Measurements from ENCODE around the gene DIP2C.
"Not testable (repeated sequence)": the region's sequence is repeated elsewhere in the genome, so short reads cannot be mapped to it uniquely, and the experiment has no call there.

DIP2C gene

GRCh38 chr10:599767-600166 lies 89.7 kb downstream of the DIP2C start:
- Histone ChIP-seq H4K8ac (ENCODE audit: low read depth, low read length) (no peak overlapping the region), H3K79me2 (ENCODE audit: control insufficient read depth, insufficient read depth, low read length) (peaks cover 3% of the 10 kb centered on the region), H3K79me1 (ENCODE audit: low read length) (peaks cover 8% of the 10 kb centered on the region), H3K56ac (ENCODE audit: low read length) (no peak overlapping the region), H2BK15ac (replicated peaks; ENCODE audit: low read depth) (no peak overlapping the region), H3K4me1 (ENCODE audit: control insufficient read depth, low read depth, low read length) (peaks cover 13% of the 10 kb centered on the region), H3K36me3 (ENCODE audit: control insufficient read depth, insufficient read depth, low read length) (no peaks in the 10 kb centered on the region), H3K27ac (ENCODE audit: low read depth, low read length) (no peak overlapping the region), H3K23ac (ENCODE audit: low read length) (peak overlapping the region; percentile 31), H3K18ac (ENCODE audit: low read length) (no peak overlapping the region), H4K5ac (ENCODE audit: low read length) (no peak overlapping the region), H3K9ac (ENCODE audit: low read length) (no peak overlapping the region), H3K4me3 (ENCODE audit: low read length) (no peak overlapping the region), H2AK5ac (ENCODE audit: low read length) (no peak overlapping the region), H3K27me3 (ENCODE audit: insufficient read depth, low read length, poor library complexity) (no peaks in the 10 kb centered on the region), H3K4me2 (ENCODE audit: low read length) (no peak overlapping the region), H2BK120ac (ENCODE audit: low read depth, low read length) (no peak overlapping the region), H2BK5ac (ENCODE audit: low read length) (no peak overlapping the region), H3K4ac (ENCODE audit: low read depth, low read length) (no peak overlapping the region)
- DNase-seq: no peak
- WGBS (ENCODE audit: extremely low coverage, insufficient coverage, low lambda C conversion rate): no CpG with 5 or more reads among the region's 9 CpGs

GRCh38 chr10:598415-599170 lies 90.9 kb downstream of the DIP2C start:
- H2BK120ac ChIP-seq (ENCODE audit: low read depth, low read length): no peak overlapping the region
- peak; percentile 95 for DNase-seq

GRCh38 chr10:597976-598375 lies 91.5 kb downstream of the DIP2C start:
- no CpG with 5 or more reads among the region's 17 CpGs for WGBS (ENCODE audit: extremely low coverage, insufficient coverage, low lambda C conversion rate)

More at GRCh38 chr10:598415-599170, 90.9 kb downstream of the DIP2C start:
- H3K23ac ChIP-seq (ENCODE audit: low read length): no peak overlapping the region
- no peak overlapping the region for H3K4me2 ChIP-seq (ENCODE audit: low read length)
- no peak overlapping the region for H2AK5ac ChIP-seq (ENCODE audit: low read length)
- H2BK15ac ChIP-seq (replicated peaks; ENCODE audit: low read depth): no peak overlapping the region
- H3K18ac ChIP-seq (ENCODE audit: low read length): no peak overlapping the region
- peak overlapping the region; percentile 29 for H3K27ac ChIP-seq (ENCODE audit: low read depth, low read length)
- peak overlapping the region; percentile 51 for H3K56ac ChIP-seq (ENCODE audit: low read length)
- no CpG with 5 or more reads among the region's 17 CpGs for WGBS (ENCODE audit: extremely low coverage, insufficient coverage, low lambda C conversion rate)
- H3K79me1 ChIP-seq (ENCODE audit: low read length): peaks cover 11% of the 10 kb centered on the region
- H3K36me3 ChIP-seq (ENCODE audit: control insufficient read depth, insufficient read depth, low read length): no peaks in the 10 kb centered on the region
- no peaks in the 10 kb centered on the region for H3K27me3 ChIP-seq (ENCODE audit: insufficient read depth, low read length, poor library complexity)
- H3K4ac ChIP-seq (ENCODE audit: low read depth, low read length): peak overlapping the region; percentile 41
- no peak overlapping the region for H3K9ac ChIP-seq (ENCODE audit: low read length)
- peaks cover 13% of the 10 kb centered on the region for H3K4me1 ChIP-seq (ENCODE audit: control insufficient read depth, low read depth, low read length)
- H3K79me2 ChIP-seq (ENCODE audit: control insufficient read depth, insufficient read depth, low read length): peaks cover 3% of the 10 kb centered on the region
- no peak overlapping the region for H4K8ac ChIP-seq (ENCODE audit: low read depth, low read length)
- H2BK5ac ChIP-seq (ENCODE audit: low read length): no peak overlapping the region
- no peak overlapping the region for H4K5ac ChIP-seq (ENCODE audit: low read length)
- no peak overlapping the region for H3K4me3 ChIP-seq (ENCODE audit: low read length)

GRCh38 chr10:596725-597345 lies 92.6 kb downstream of the DIP2C start:
- Histone ChIP-seq H3K4me3 (ENCODE audit: low read length) (no peak overlapping the region), H4K8ac (ENCODE audit: low read depth, low read length) (no peak overlapping the region), H3K4me2 (ENCODE audit: low read length) (no peak overlapping the region), H3K18ac (ENCODE audit: low read length) (no peak overlapping the region), H3K27me3 (ENCODE audit: insufficient read depth, low read length, poor library complexity) (no peaks in the 10 kb centered on the region), H3K79me2 (ENCODE audit: control insufficient read depth, insufficient read depth, low read length) (peaks cover 3% of the 10 kb centered on the region), H3K79me1 (ENCODE audit: low read length) (peaks cover 6% of the 10 kb centered on the region), H3K4ac (ENCODE audit: low read depth, low read length) (no peak overlapping the region), H3K4me1 (ENCODE audit: control insufficient read depth, low read depth, low read length) (peaks cover 9% of the 10 kb centered on the region), H3K27ac (ENCODE audit: low read depth, low read length) (no peak overlapping the region), H4K5ac (ENCODE audit: low read length) (no peak overlapping the region), H3K36me3 (ENCODE audit: control insufficient read depth, insufficient read depth, low read length) (no peaks in the 10 kb centered on the region), H2BK5ac (ENCODE audit: low read length) (no peak overlapping the region), H2AK5ac (ENCODE audit: low read length) (no peak overlapping the region), H3K23ac (ENCODE audit: low read length) (no peak overlapping the region), H3K56ac (ENCODE audit: low read length) (no peak overlapping the region), H2BK15ac (replicated peaks; ENCODE audit: low read depth) (no peak overlapping the region), H2BK120ac (ENCODE audit: low read depth, low read length) (no peak overlapping the region), H3K9ac (ENCODE audit: low read length) (no peak overlapping the region)
- WGBS (ENCODE audit: extremely low coverage, insufficient coverage, low lambda C conversion rate): no CpG with 5 or more reads among the region's 17 CpGs
- DNase-seq: no peak

More at GRCh38 chr10:597976-598375, 91.5 kb downstream of the DIP2C start:
- Histone ChIP-seq H3K27me3 (ENCODE audit: insufficient read depth, low read length, poor library complexity) (no peaks in the 10 kb centered on the region), H2BK5ac (ENCODE audit: low read length) (no peak overlapping the region), H3K27ac (ENCODE audit: low read depth, low read length) (peak overlapping the region; percentile 6), H3K18ac (ENCODE audit: low read length) (no peak overlapping the region), H3K23ac (ENCODE audit: low read length) (no peak overlapping the region), H3K4me2 (ENCODE audit: low read length) (no peak overlapping the region), H4K5ac (ENCODE audit: low read length) (no peak overlapping the region), H2BK15ac (replicated peaks; ENCODE audit: low read depth) (no peak overlapping the region), H4K8ac (ENCODE audit: low read depth, low read length) (no peak overlapping the region), H3K36me3 (ENCODE audit: control insufficient read depth, insufficient read depth, low read length) (no peaks in the 10 kb centered on the region), H2BK120ac (ENCODE audit: low read depth, low read length) (no peak overlapping the region), H3K4ac (ENCODE audit: low read depth, low read length) (no peak overlapping the region), H3K79me1 (ENCODE audit: low read length) (peaks cover 9% of the 10 kb centered on the region), H3K56ac (ENCODE audit: low read length) (no peak overlapping the region), H3K9ac (ENCODE audit: low read length) (no peak overlapping the region), H2AK5ac (ENCODE audit: low read length) (no peak overlapping the region), H3K4me3 (ENCODE audit: low read length) (no peak overlapping the region), H3K4me1 (ENCODE audit: control insufficient read depth, low read depth, low read length) (peaks cover 11% of the 10 kb centered on the region), H3K79me2 (ENCODE audit: control insufficient read depth, insufficient read depth, low read length) (peaks cover 3% of the 10 kb centered on the region)
- DNase-seq: no peak

GRCh38 chr10:596131-596530 lies 93.3 kb downstream of the DIP2C start:
- H3K27ac ChIP-seq (ENCODE audit: low read depth, low read length): not testable (repeated sequence)

More at GRCh38 chr10:596131-596530, 93.3 kb downstream of the DIP2C start:
- H2BK5ac ChIP-seq (ENCODE audit: low read length); H3K4ac ChIP-seq (ENCODE audit: low read depth, low read length); H3K9ac ChIP-seq (ENCODE audit: low read length); H3K18ac ChIP-seq (ENCODE audit: low read length); H3K4me2 ChIP-seq (ENCODE audit: low read length); H3K56ac ChIP-seq (ENCODE audit: low read length); H2AK5ac ChIP-seq (ENCODE audit: low read length); H4K8ac ChIP-seq (ENCODE audit: low read depth, low read length); DNase-seq; H2BK120ac ChIP-seq (ENCODE audit: low read depth, low read length); H3K79me1 ChIP-seq (ENCODE audit: low read length); H4K5ac ChIP-seq (ENCODE audit: low read length); H3K36me3 ChIP-seq (ENCODE audit: control insufficient read depth, insufficient read depth, low read length); H3K4me3 ChIP-seq (ENCODE audit: low read length); H3K79me2 ChIP-seq (ENCODE audit: control insufficient read depth, insufficient read depth, low read length); H3K27me3 ChIP-seq (ENCODE audit: insufficient read depth, low read length, poor library complexity); H3K4me1 ChIP-seq (ENCODE audit: control insufficient read depth, low read depth, low read length); H3K23ac ChIP-seq (ENCODE audit: low read length); H2BK15ac ChIP-seq (replicated peaks; ENCODE audit: low read depth): not testable (repeated sequence)
- WGBS (ENCODE audit: extremely low coverage, insufficient coverage, low lambda C conversion rate): no CpG with 5 or more reads among the region's 10 CpGs
